GM19023 (cell line): ENCODE measurements around the gene ARMC7.
A peak's percentile ranks its signal among the peaks of the same experiment; 100 is the strongest.
"Not testable (repeated sequence)": the region's sequence is repeated elsewhere in the genome, so short reads cannot be mapped to it uniquely, and the experiment has no call there.

Experiments
- ATAC-seq: cut with Tn5 transposase; IDR thresholded peaks from one replicate; pipeline ENCODE4 v1.9.1; 2021; ENCODE audit warnings: mild to moderate bottlenecking, moderate library complexity; ENCODE audit not compliant: unreplicated experiment

ARMC7 gene

DNA sequence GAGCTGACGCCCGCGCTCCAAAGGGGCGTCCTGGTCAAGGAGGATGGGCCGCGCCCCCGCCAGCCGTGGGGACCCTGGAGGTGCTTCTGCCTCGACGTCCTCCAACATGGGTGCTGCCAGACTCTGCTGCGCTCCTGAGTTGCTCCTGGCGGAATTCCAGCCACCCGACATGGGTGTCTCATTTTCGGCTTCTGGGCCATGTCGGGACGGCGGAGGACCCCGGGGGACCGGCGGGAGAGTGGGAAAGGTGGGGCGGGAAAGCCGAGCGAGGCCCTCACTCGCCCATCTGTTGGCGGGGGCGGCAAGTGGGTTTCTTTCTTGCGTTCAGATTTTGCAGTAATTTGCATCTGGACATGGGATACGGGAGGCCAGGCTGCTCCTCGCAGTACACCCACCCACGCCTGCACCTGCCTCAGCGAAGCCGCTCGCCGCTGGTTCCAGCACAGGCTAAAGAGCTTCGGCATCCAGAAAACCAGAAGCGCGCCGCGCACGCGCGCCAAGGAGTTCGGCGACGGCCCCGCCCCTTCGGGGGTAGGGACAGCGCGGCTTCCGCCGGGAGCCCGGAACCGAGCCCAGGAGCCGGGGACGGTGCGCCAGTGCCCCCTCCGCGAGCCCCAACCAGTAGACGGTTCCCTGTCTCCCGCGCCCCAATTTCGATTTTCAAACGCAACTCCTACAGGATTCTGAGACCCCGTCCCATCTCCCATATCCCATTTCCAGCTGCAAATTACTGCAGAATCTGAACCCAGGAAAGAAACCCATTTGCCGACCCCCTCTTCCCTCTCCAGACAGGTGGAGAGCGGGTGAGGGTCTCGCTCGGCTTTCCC, at the start of gene ARMC7:
Gene ARMC7 (plus strand): TSS at position 563 of the 827 bp plus-strand sequence. CDS start 320 bp downstream, outside the sequence.
- ATAC-seq: peak; percentile 63

DNA sequence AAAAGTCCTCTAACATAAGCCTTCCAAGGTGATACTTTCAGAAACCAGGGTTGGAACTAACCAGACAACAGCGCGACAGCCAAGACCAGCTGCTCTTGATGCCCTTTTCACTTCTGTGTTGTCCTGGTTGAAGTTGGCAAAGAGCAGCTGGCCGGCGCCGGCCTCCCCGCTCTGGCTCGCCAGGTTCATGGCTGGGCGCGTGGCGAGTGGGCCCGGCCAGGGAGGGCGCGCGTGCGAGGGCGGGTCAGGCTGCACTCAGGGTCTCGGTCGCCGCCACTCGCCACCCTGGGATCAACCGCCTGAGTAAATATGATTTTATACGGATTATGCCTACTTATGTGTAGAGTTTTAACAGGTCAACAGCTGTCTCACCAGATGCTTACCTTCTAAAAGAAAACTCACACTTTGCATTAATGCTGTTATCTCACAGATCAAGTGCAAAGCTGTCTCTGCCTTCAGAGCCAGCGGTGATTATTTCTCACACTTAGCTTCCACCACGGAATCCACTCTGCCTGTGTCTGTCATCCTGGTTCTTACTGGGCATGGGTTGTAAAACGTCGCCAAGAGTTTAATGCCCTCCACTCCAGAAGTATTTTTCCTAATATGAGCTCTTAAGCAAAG, 49.2 kb upstream of the ARMC7 start:
- no peak for ATAC-seq

- no peak for ATAC-seq
These were observed 48.7 kb upstream of the ARMC7 start for GRCh38 chr17:75061055-75061438.

GRCh38 chr17:75061618-75062017, 48.2 kb upstream of the ARMC7 start:
- ATAC-seq: no peak

DNA sequence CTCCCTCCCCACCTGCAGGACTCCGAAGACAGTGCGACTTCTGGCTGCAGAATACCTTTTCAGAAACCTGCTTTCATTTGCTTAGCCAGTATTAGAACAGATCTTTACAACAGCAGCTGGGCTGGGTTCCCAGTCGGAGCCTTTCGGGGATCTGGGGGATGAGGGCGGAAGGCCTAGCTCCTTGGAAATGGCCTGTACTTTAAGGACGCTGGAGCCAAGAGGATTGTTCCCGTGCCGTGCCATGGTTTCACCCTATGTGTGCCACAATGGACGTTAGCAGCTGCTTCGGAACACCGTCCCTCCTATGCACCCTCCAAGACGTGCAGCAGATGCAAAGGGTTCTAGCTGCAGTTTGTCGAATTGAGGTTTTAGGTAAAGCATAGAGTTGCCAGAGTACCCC, 46.6 kb upstream of the ARMC7 start:
- no peak for ATAC-seq

GRCh38 chr17:75063626-75064025, 46.1 kb upstream of the ARMC7 start:
- ATAC-seq: no peak

GRCh38 chr17:75064040-75064439, 45.7 kb upstream of the ARMC7 start:
- no peak for ATAC-seq

GRCh38 chr17:75064460-75064859, 45.3 kb upstream of the ARMC7 start:
- no peak for ATAC-seq

DNA sequence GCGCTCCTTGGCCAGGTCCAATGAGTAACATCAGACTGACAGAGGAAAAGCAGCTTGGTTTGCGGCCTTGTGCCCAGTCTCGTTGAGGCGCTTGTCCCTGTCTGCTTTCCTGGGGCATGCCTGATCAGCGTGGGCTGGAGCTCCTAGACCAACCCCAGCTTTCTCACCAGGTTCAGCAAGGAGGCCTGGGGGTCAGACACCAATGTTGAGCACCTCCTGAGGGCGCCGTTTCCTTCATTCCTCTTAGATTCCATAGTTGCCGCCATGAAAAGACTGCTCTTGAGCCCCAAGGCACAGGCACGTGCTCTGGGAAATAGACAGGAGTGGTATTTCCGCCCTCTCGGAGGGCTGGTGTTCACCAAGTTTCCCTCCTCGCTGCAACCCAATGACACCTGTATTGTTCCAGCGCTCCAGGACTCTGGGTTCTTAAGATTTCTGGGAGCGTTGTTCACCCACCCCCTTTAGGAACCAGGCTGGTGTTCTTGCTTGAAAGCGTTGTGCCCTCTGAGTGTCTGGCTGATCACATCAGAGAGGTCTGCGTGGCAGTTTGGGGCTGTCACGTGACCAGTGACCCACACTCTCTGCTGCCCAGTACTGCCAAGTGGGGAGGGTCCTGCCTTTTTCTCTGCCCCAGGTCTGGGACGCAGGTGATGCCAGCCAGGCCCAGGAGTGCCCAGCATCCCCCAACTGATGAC, 44.8 kb upstream of the ARMC7 start:
- no peak for ATAC-seq

- ATAC-seq: no peak
These were observed 44.1 kb upstream of the ARMC7 start for GRCh38 chr17:75065562-75066151.

DNA sequence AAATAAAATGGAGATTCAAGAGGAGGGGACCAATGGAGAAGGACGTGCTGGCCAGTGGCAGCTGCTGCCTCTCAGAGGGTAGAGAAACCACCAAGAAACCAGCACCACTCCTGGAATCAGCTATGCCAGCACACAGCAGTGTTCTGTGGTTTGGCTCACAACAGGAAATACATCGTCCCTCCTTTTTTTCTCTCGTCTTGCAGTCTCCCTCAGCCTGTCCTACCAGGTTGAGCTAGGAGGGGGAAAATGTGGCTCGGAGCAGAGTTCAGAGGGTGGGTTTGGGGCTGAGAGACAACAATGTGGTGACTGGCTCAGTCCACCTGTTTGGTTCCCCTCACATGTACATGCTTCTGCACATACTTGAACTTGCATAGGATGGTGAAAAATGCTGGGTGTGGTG, 41.9 kb upstream of the ARMC7 start:
- ATAC-seq: no peak

DNA sequence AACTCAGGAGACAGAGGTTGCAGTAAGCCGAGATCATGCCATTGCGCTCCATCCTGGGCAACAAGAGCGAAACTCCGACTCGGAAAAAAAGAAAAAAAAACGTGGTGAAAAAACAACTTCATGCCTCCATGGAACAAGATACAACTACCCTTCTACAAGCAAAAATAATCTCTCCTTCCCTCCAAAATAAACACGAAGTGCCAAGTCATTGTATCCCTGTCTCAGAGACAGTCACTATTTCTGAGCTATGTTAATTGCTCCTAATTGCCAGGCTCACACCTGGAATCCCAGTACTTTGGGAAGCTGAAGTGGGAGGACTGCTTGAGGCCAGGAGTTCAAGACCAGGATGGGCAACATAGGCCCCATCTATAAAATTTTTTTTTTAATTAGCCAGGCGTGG, 41.0 kb upstream of the ARMC7 start:
- ATAC-seq: no peak

DNA sequence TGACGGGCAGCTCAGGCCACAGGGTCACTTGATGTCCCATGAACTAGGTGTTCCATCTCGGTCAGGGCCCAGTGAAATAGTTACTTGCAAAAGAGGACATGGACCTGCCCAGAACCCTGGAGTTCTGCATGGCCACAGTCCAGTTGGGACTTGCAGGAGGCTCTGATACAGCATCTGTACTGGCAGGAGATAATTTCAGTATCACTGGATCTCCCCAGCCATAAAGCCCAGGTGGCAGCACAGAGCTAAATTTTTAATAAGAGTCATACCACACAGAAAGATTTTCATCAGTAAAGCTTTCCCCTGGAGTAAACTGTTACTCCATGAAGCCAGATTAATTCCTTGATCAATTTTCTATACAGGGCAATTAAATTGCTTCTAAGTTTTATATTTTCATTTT, 40.0 kb upstream of the ARMC7 start:
- no peak for ATAC-seq

DNA sequence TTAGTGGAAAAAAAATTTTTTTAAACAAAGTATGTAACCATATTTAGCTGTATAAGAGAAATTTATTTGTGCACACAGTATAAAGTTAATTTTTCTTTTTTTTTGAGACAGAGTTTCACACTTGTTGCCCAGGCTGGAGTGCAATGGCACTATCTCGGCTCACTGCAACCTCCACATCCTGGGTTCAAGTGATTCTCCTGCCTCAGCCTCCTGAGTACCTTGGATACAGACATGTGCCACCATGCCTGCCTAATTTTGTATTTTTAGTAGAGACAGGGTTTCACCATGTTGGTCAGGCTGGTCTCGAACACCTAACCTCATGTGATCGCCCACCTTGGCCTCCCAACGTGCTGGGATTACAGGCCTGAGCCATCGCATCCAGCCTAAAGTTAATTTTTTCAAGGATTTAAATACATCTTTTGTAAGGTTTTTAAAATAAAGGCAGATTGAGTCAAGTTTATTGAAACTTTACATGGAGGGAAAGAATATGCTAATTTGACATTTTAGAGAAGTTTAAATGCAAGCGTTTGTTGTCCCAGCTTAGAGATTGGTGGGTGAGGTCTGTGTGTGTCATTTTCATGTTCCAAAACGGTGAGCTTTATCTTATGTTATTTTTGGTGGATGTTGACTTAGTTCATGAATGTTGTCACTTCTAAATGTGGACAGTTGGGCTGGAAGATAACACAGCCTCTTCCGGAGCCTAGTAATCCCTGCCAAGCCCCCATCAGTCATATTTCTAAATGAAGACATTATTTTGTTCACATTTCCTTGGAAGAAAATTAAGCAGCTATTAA, 38.1 kb upstream of the ARMC7 start:
- ATAC-seq: not testable (repeated sequence)

DNA sequence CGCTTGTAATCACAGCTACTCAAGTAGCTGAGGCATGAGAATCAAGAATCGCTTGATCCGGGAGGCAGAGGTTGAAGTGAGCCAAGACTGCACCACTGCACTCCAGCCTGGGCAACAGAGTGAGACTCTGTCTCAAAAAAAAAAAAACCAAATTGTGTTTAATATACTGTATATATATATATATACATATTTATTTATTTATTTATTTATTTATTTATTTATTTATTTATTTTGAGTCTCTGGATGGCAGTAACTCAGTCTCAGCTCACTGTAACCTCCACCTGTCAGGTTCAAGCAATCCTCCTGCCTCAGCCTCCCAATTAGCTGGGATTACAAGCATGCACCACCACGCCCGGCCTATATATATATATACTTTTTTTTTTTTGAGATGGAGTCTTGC, 36.9 kb upstream of the ARMC7 start:
- ATAC-seq: not testable (repeated sequence)

- ATAC-seq: no peak
These were observed 36.1 kb upstream of the ARMC7 start for GRCh38 chr17:75073618-75074047.

GRCh38 chr17:75074532-75074931, 35.2 kb upstream of the ARMC7 start:
- no peak for ATAC-seq

- ATAC-seq: no peak
These were observed 34.0 kb upstream of the ARMC7 start for GRCh38 chr17:75075597-75076336.

DNA sequence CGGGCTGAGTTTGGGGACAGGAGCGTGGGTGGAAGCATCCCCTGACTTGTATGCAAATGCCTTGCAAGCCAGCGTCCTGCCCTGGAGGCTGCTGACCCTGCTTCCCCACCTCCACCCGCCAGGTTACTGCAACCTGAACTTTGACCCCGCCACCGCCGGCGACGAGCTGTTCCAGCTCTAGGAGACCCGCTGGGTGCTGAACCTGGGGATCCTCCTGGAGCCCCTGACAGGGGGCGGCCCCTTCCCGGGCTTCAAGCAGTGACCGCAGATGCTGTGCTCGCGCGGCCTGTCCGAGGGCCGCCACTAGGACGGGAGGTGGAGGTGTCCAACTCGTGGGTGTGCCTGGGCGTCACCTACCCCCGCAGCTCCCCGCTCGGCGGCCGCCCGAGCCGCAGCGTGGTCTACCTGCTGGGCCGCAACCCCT, 32.7 kb upstream of the ARMC7 start:
- ATAC-seq: no peak
